Measurements from ENCODE around the gene EOLA1.
"Not testable (repeated sequence)": the region's sequence is repeated elsewhere in the genome, so short reads cannot be mapped to it uniquely, and the experiment has no call there.

Gene EOLA1

DNA sequence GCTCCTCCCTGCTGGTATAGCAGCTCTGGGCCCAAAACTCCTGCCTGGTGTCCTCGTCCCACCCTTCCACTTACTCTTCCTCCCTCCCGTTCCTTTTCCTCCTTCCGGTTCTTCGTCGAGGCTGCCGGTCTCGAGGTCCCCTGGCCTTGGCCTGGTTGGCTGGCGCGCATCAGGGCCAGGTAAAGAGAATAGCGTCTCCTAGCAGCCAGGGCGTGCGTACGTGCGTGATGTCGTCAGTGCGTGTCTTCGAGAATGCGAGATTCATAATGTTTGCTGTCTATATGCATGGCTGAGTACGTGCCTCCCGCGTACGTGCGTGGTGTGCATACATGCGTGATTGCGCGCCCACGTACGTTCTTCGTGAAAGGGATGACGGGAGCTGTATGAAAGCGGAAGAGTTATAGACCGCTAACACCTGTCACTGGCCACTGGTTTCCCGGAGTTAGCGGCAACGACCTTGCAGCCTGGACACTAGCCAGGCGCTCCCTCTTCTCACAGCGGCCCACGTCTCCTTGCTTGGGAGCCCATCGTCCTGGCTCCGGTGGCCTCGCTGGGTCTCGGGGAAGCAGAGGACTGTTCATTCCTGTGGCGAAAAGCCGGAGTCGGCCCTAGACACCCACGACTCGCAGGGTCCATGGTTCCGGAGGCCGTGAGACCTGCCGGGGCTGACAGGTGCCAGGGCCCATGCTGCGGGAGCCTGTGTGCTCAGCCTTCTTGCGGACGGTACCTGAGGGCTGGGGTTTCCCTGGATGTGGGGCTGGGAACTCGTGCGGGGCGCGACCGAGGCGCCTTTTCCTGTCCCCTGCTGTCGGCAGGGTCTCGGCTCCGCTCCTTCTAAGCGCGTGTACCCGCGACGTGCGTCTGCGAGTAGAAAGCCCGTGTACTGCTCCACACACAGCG is at the start of gene EOLA1:
TSS of gene EOLA1 (plus strand) at position 392 of the 900 bp plus-strand sequence. CDS start 4,619 bp downstream, outside the sequence.
- peak; percentile 84 for DNase-seq

DNA sequence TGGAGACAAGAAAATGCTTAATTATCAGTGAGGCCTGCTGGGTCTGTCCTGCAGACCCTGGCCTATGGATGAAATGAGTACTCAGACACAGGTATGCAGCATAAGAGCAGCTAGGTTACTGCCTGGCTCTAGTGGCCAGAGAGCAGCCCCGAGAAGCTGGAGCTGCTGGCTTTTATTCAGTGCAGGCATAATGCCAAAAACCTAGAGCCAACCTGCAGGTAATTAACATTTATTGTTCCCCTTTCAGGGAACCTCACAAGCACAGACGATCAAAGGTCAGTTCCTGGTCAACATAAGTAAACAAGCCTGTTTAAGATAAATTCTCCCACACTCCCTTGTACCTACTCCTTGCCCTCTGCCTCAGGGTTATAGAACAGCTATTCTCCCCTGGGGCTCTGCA is 49.0 kb upstream of the EOLA1 start:
- no peak for DNase-seq

DNA sequence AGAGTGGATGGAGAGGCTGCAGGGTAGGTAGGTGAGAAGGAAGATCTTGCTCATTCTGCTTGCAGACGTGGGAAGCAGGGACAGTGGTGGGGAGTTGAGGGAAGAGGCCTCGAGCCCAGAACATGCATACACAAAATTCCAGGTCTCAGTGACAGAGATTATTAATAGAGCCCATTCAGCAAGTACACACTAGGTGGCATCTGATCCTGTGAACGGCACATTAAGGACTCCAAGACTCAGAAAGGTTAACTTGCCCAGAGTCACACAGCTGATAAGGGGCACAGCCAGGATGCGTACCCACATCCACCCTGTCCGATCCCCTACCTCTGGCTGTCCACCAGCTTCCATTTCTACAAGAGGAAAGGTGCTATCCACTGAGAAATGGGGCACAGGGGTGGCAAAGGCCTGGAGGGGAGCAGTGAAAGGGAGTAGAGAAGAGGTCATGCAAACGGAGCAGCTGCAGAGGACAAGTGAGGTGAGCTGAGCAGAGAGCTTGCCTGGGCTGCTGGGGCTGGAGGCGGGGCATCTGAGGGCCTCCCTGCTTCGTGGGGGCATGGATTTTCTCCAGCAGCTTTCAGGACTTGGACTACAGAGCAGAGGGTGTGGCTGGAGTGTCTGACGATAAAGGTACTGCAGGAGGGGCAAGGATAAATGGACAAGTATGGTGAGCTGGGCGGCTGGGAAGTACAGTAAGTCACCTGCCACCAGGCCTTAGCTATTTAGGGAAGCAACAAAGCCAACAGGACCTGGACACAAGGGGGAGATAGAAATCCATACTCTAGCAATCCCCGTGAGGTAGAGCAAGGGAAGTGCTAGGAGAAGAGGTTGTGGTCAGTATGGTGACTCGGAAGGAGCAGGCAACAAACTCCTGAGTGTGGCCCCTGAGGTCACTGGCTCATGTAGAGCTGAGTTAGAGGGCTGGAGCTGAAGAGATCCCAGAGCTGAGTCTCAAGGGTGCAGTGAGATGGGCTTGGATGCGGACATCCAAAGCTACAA is 46.9 kb upstream of the EOLA1 start:
- DNase-seq, result no peak

DNA sequence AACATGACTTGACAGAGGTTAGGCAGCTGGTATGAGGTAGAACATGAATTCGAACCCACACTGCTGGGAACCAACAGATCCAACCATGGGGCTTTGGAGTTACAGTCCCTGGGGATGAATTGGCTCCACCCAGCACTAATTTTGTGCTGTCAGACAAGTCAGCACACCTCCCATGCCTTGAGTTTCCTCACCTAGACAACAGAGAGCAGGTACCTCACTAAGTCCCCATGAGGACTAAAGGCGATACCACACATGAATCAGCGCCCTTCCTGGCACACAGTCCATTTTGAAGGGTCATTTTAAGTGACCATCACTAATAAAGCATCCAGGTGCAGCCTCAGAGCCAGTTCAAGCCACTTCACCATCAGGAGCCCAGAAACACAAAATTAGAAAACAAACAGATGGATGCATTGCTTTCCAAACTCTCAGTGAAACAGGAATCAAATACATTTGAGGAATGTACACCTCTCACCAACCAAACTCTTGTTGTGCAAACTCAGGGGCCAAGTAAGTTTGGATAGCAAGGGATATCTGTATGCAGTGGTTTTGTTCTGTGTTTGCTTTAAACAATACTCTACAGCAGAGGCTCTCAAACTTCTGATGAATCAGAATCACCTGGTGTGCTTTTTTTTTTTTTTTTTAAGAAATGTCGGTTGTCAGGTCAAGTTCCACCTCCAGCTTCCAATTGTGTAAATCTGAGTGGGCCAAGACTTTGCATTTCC is 45.8 kb upstream of the EOLA1 start:
- no peak for DNase-seq

DNA sequence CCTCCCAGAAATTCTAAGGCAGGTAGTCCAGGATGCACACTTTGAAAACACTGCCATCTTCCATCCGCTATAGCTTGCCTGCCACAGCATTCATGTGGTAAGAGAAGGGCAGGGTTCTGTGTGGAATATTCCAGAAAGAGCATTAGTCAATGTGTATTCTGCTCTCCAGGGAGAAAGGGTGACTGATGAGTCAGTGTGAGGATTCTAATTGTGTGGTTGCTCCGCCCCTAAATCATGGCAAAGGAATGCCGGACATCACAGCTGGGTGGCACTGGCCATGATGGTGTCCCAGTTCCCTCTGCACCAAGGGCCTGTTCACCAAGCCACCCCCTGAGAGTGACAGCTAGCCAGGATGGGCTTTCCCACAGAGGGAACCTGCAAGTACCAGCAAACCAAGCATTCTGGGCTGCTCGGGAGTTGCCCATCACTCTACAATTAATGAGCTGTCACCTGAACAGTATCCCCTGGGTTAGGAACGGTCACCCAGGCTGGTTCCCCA is 45.2 kb upstream of the EOLA1 start:
- no peak for DNase-seq

DNA sequence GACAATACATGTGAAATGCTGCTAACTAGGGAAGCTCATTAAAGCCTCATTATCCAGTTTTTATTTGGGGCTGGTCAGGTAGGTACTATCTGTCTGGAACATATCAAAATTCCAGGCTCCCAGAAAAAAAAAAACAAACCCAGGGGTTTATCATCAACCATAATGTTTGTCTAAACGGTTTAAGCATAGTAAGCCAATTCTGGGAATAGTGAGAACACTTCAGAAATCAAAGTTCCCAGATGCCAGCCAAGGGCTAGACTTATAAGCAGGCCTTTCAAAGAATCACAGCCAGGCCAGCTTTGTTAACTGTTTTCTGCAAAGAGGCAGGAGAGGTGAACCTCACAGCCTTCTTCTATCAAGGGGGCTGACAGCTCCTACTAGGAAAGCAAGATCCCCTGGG is 43.8 kb upstream of the EOLA1 start:
- DNase-seq, result no peak

DNA sequence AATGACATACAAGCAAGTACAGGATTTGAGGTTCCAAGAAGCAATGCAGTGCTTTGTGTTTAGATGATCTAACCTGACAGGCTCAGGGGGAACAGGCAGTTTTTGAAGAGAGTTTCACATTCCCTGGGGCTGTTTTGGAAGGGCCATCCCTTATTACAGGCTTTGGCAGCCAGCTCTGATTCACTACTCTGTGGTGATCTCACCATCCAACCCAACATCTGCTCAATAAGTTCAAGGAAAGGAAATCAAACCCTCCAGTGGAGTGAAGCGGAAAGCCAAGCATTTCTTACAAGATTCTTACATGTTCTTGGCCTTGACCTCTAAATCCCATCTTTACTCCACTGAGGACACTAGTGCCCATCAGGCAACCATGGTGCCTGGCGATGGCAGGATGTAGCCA is 43.2 kb upstream of the EOLA1 start:
- DNase-seq, result peak; percentile 55

DNA sequence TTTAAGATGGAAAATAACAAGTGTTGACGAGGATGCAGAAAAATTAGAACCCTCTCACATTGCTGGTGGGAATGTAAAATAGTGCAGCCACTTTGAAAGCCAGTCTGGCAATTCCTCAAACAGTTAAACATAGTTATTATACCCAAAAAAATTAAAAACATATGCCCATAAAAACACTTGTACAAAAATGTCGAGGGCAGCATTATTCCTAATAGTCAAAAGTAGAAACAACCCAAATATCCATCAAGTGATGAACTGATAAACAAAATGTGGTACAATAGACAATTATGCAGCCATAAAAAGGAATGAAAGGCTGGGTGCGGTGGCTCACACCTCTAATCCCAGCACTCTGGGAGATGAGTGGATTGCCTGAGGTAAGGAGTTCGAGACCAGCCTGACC is 42.0 kb upstream of the EOLA1 start:
- no peak for DNase-seq

DNA sequence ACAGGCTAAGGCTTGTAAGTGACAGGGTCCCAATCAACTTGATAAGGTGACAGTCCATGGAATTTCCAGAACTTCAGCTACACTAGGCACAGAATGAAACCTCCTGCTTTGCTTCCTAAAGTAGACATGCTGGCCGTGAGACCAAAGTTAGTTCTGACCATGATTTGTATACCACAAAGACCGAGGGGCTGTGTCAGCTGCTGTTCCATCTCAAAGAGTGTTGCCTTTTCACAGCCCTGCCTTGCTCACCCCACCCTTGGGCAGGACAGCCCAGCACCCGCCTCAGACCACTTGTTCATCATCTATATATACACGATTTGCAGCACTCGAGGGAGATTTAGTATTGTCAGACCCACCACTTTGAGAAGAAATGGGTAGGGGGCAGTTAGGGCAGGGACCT is 41.0 kb upstream of the EOLA1 start:
- DNase-seq, result no peak

DNA sequence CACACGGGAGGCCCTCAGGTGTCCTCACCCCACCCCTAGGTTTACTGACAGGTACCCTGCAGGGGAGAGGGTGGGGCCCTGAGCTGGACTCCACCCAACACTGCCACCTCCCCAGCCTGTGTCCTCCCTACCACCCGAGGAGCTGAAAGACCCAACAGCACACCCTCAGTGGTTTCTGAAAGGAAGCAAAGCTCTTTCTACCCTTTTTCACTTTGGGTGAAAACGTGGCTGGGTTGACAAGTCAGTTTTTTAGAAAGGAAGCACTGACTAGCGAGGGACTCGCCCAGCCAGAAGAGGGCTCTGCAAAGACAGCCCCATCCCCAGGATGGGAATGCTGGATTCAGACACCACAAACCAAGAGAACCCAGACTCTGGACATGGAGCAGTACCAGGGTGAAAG is 37.9 kb upstream of the EOLA1 start:
- not testable (repeated sequence) for DNase-seq

DNA sequence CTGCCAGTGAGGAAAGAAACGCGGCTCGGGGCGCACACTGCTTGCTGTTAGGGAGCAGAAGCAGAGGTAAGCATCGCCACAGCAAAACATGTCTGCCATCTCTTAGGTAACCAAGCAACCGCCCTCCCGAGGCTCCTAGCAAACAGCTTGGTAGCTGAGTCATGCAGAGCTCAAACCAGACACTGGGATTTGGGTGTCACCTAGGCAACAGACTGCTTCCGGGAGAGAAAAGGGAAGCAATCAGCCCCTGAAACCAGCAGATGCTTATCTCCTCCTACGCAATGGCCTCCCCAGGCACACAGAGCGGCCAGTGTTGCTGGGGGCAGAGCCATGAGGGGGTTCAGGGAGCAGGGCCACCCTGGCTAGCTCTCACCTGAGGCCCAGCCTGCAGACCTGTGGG is 37.4 kb upstream of the EOLA1 start:
- DNase-seq, result peak; percentile 8

DNA sequence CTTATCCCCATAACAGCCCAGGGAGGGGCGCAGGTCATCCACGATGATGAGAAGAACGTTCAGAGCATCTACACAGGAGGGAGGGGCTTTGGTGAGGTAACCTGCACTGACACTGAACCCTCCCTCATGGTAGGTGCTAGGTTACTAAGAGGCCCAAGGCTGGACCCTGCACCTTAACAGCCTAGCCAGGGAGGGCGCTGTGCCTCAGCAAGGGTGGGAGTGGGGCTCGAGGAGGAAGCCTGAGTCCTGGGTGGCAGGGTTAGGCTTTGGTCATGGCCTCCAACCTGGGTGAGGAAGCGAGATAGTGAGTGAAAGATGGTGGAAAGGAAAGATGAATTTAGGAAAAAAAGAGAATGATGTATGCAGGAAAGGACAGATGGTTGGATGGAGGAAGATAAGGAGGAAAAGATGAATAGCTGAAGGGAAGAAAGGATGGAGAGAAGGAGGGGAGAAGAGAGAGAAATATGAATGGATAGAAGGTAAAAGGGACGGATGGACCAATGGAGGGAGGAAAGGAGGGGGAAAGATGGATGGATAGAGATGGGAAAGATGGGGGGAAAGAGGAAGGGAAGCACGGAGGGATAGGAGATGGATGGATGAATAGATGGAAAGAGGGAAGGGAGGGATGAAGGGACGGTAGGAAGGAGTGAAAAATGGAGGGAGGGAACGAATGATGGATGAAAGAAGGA is 36.4 kb upstream of the EOLA1 start:
- no peak for DNase-seq

DNA sequence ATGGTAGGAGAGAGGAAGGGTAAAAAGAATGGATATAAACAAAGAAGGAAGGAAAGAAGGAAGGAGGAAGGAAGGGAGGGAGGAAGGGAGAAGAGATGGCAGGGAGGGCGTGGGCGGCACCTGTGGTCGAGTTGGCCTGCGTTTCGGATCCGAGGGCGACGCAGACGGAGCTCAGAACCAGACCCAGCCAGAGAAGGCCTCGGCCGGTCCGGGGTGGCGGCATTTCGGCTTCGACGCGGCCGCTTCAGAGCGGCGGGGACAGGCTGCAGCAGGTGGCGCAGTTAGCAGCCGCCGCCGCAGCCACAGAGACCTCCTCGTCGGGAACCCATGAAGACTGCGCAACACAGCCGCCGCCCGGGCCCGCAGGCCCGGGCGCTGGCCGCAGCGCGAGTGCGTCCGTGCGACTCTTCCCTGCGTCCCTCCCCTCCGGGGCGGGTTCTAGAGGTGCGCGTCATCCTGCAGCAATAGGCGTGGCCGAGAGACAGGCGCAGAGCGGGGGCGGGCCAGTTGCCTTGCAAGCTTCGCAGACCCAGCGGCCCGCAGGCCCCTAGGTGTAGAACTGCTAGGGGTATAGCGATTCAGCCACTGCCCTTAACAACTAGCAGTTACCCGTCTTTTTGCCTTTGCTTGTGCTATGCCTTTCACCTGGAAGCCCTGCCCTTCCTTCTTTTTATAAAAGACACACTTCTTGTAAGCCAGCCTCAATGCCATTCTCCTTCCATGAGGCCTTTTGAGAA is 35.7 kb upstream of the EOLA1 start, which contains the start of gene IDS:
TSS of gene IDS (minus strand) at position 392 of the 737 bp plus-strand sequence. CDS start at position 223, 169 bp downstream.
- peak; percentile 42 for DNase-seq

DNA sequence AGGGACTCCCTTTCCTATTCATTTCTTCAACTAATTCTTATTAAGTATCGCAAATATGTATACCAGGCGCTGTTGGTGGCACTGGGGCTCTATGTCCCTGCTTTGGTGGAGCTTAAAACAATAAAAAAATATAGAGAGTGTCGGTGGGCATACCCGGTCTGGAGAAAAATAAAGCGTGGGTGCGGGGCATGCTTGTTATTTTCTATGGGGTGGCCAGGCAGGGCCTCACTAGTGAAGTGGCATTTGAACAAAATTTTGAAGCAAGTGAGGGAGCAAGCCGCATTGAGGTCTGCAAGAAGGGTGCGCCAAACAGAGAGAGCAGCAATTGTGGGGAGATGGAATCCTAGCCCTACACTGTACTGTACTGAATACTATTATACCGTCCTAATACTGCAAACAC is 35.1 kb upstream of the EOLA1 start:
- DNase-seq, result no peak

DNA sequence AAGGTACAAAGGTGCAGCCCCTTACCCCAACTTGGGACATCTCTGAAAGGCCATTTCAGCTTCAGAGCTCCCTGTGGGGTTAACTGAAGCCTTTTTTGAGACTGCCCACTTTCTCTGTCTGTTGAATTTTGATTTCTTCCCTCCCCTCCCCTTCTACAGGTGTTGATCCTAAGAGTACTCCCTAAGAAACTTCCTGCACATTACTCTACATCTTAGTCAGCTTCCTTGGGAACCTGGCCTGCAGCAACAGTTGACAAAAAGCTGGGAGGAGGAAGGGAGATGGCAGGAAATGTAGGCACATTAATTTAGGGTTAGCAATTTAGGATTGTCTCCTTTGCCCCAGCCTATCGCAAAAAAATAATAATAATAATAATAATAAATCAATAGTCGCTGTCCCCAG is 34.5 kb upstream of the EOLA1 start:
- DNase-seq, result no peak

DNA sequence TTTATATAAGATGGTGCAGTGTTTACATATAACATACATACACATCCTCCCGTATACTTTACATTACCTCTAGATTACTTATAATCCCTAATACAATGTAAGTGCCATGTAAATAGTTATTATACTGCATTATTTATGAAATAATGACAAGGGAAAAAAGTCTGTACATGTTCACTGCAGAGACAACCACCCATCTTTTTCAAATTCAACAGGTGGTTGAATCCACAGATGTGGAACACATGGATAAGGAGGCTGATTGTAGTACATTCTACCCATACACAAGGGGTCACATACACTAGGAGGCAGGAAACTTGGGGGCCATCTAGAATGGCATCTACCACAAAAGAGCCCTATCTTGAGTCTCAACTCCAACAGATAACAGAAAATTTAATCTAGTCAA is 32.3 kb upstream of the EOLA1 start:
- DNase-seq, result no peak

DNA sequence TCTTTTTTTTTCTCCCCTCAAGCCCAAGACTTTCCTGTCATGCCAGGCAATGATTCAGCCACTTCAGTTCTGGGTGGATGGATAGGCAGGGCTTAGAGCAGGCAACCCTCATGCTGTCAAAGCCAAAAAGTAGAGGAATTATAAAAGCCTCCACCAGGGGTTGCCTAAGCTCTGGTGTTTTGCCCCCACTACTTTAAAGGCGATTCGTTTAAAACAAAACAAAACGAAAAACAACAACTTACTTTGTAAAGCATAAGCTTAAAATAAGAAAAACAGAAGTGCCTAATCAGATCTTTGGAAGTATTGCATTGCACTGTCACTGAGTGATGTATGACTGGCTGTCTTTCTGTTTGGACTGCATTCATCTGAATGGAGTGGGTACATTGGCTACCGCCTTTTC is 30.4 kb upstream of the EOLA1 start:
- DNase-seq, result no peak

DNA sequence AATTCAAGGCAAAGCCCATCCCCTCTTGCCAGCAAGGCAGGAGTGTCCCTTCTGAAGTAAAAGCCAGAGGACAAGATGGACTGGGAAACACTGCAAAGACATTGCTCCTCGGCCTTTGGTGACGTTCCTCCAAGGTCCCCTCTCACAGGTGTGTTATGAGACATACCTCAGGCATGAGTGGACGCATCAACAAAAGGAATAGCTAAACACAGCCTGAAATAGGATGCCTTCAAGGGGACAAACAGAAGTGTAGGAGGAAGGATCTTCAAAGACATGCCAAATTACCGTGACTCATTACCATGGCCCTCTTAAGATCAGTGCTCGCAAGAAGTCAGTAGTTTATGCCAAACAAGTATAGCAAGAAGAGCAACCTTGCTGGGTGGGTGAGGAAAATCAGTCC is 29.7 kb upstream of the EOLA1 start:
- DNase-seq, result no peak

DNA sequence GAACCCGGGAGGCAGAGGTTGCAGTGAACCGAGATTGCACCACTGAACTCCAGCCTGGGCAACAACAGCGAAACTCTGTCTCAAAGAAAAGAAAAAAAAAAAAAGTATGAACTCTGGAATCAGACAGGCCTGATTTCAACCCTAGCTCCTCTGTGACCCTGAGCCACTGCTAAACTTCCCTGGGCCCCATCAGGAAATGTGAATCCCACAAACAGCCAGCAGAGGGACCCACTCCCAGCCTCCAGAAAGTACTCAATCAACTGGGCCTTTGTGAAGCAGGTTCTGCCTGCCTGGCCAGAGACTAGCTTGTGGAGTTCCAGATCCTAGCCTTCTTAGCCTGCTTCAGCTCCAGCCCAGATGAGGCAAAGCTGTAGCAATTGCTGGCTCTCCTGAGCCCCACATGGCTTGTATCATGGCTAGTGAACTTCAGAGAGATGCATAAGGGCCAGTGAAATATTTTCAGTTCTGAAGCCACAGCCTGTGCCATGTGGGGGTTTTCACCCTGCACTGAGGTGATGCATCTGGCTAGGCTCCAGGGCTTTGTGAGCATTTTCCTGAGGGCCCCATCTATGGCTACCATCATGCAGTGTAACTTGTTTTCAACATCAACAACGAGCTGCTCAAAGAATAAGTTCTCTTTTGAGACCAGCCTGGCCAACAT is 28.5 kb upstream of the EOLA1 start:
- no peak for DNase-seq

DNA sequence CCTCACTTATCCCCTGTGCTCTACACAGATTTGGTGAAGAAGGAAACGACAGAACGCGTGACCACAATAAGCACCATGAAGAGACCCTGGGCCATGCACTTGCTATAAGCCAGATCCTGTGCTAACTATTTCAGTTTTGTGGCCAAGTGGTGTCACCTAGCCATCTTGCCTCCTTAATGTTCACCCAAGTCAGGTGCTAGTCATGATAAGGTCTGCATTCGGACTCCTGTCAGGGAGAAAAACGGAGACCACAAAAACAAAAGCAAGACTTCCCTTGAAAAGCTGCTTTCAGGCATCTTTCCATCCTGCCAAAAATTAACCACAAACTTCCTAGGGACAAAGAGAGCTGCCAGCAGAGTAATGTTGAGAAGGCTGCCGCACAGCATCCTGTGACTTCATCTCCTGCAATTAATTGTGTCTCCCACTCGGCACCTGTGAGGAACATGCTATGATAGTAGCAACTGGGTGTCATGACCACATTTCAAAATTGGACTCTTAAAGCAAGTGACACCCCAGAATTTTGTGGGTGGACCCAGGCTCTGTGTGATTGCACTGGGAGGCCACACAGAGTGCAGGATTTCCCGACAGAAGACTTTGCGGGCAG is 26.9 kb upstream of the EOLA1 start:
- DNase-seq, result no peak
